Loucy (cell line): ENCODE results near the gene NLGN1.

Experiments
- EZH2phosphoT487 ChIP-seq: fragments of 200-600 bp; IDR thresholded peaks from 2 replicates; pipeline ENCODE4 v1.6.1; 2018; ENCODE audit warnings: antibody characterized with exemption, mild to moderate bottlenecking, moderate library complexity, borderline replicate concordance
- TF ChIP-seq, protein P1 (sequence below): fragments of 200-600 bp; sonication (generic); conservative IDR thresholded peaks from 2 replicates; pipeline ENCODE4 v1.5.1; 2014; ENCODE audit warnings: mild to moderate bottlenecking, antibody characterized with exemption, low read length

DNA sequence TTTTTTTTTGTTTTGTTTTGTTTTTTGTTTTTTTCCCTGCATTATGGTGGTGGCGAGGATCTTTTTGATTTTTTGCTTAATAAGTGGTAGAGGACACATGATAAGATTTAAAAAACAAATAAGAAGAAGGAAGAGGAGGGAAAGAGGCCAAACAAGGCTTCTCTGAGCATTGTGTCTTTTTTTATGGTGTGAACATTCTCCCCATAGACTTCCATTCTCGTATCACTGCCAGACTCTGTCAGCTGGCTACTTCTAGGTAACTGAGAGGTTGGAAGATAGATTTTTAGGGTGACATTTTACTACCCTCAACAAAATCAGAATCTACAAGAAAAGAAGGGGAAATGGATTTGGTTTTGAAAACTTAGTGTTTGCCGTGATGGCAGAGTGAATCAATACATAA, 3.8 kb downstream of the NLGN1 start:
- TF ChIP-seq, protein P1, sequence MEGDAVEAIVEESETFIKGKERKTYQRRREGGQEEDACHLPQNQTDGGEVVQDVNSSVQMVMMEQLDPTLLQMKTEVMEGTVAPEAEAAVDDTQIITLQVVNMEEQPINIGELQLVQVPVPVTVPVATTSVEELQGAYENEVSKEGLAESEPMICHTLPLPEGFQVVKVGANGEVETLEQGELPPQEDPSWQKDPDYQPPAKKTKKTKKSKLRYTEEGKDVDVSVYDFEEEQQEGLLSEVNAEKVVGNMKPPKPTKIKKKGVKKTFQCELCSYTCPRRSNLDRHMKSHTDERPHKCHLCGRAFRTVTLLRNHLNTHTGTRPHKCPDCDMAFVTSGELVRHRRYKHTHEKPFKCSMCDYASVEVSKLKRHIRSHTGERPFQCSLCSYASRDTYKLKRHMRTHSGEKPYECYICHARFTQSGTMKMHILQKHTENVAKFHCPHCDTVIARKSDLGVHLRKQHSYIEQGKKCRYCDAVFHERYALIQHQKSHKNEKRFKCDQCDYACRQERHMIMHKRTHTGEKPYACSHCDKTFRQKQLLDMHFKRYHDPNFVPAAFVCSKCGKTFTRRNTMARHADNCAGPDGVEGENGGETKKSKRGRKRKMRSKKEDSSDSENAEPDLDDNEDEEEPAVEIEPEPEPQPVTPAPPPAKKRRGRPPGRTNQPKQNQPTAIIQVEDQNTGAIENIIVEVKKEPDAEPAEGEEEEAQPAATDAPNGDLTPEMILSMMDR: no peak
- no peak for TF ChIP-seq EZH2phosphoT487
